HepG2 (cell line): ENCODE measurements around the gene NOC3L. TPM values are rescaled to one million over a fixed set of nuclear protein-coding genes. Genes with fewer than 3 reads are reported as not detected.

Experiments used
- ATAC-seq: fragments of 200-7000 bp; cut with Tn5 transposase; 3 replicates; pipeline ENCODE4 v1.9.1; 2020; ENCODE audit warnings: mild to moderate bottlenecking, moderate library complexity
- BruUV-seq: library from RNA; stranded (reverse); fragments of 400-500 nt; replicated peaks from 2 replicates; lab custom pipeline; 2021; lab: Mats Ljungman, UMichigan
- CTCF ChIA-PET: fragments of 300-600 bp; formaldehyde crosslinking; extraction: SDS; loops from one replicate; lab custom pipeline; 2021; ENCODE audit warnings: low total read pairs, inconsistent platforms, low intra/inter-chr PET ratio; lab: Yijun Ruan, JAX
- POLR2A ChIA-PET: fragments of 350-600 bp; sonication (Branson Sonifier 250); formaldehyde crosslinking; loops from one replicate; lab custom pipeline; 2020; ENCODE audit warnings: antibody characterized with exemption, inconsistent platforms; lab: Yijun Ruan, JAX
- DNase-seq: peaks from one replicate; pipeline ENCODE4 v3.0.0-alpha.2; 2015; ENCODE audit warnings: low spot score
- FAIRE-seq: peaks from 3 replicates; lab custom pipeline; 2011; peaks lifted over from hg19 to GRCh38; lab: Jason Lieb, UNC
- H2AFZ ChIP-seq: one replicate; pipeline ENCODE4 v1.6.1; 2011; ENCODE audit warnings: low read length, inconsistent platforms
- H3K27ac ChIP-seq: fragments of 300-600 bp; 3 replicates; pipeline ENCODE4 v1.8.0; 2011; ENCODE audit warnings: mixed run types, mild to moderate bottlenecking, mixed read lengths, low read length, inconsistent platforms; ENCODE audit not compliant: insufficient read depth; ENCODE audit errors: extremely low read length
- H3K27me3 ChIP-seq, 2 experiments: fragments of 200-600 bp in 1 of 2; 2 replicates in 1 of 2; 3 replicates in 1 of 2; pipeline versions ENCODE4 v1.6.0 to v1.8.0; 2011; ENCODE audit warnings: low read length in 2 of 2, mild to moderate bottlenecking in 2 of 2, moderate library complexity in 2 of 2, inconsistent platforms in 1 of 2; ENCODE audit not compliant: insufficient read depth in 2 of 2, control insufficient read depth in 1 of 2
- H3K36me3 ChIP-seq, 2 experiments: fragments of 200-600 bp in 1 of 2; replicated peaks in 1 of 2; 2 replicates in 1 of 2; 3 replicates in 1 of 2; pipeline versions ENCODE4 v1.5.1 to v1.8.0; 2011; ENCODE audit warnings: low read length in 2 of 2, inconsistent platforms in 1 of 2; ENCODE audit not compliant: insufficient read depth in 2 of 2, control insufficient read depth in 1 of 2
- H3K4me1 ChIP-seq: 2 replicates; pipeline ENCODE4 v1.5.1; 2012; ENCODE audit warnings: low read length, inconsistent platforms; ENCODE audit not compliant: insufficient read depth
- H3K4me2 ChIP-seq: 2 replicates; pipeline ENCODE4 v1.6.0; 2011; ENCODE audit warnings: low read depth, low read length, inconsistent platforms
- H3K4me3 ChIP-seq, 3 experiments: fragments of 200-600 bp in 1 of 3; sonication (generic), shearing (Covaris generic) in 1 of 3; replicated peaks in 1 of 3; 2 replicates each; pipeline ENCODE4 v1.5.1; 2011 to 2016; ENCODE audit warnings: low read length in 3 of 3, inconsistent platforms in 2 of 3, low read depth in 2 of 3, mild to moderate bottlenecking in 2 of 3, control low read depth in 1 of 3, mixed read lengths in 1 of 3; ENCODE audit not compliant: insufficient read depth in 1 of 3
- H3K79me2 ChIP-seq: one replicate; pipeline ENCODE4 v1.6.1; 2011; ENCODE audit warnings: low read length, inconsistent platforms; ENCODE audit not compliant: insufficient read depth
- H3K9ac ChIP-seq: 2 replicates; pipeline ENCODE4 v1.6.0; 2011; ENCODE audit warnings: mild to moderate bottlenecking, low read depth, low read length, inconsistent platforms; ENCODE audit not compliant: insufficient read depth
- H3K9me3 ChIP-seq: 2 replicates; pipeline ENCODE4 v1.5.1; 2012; ENCODE audit warnings: mild to moderate bottlenecking, low read length
- H4K20me1 ChIP-seq: 2 replicates; pipeline ENCODE4 v1.6.0; 2011; ENCODE audit warnings: inconsistent platforms, mild to moderate bottlenecking, low read length, moderate library complexity; ENCODE audit not compliant: insufficient read depth
- DMTF1 ChIP-seq: sonication (generic); formaldehyde crosslinking; IDR thresholded peaks from 2 replicates; pipeline ENCODE4 v1.4.0; 2020; ENCODE audit warnings: mild to moderate bottlenecking, missing genetic modification reagents
- JUNB ChIP-seq: sonication (generic); formaldehyde crosslinking; IDR thresholded peaks from 2 replicates; pipeline ENCODE4 v1.8.0; 2022; ENCODE audit warnings: missing genetic modification reagents, mild to moderate bottlenecking, borderline replicate concordance
- MNT ChIP-seq: fragments of 450-650 bp; IDR thresholded peaks from 2 replicates; pipeline ENCODE4 v1.6.1; 2016
- NFRKB ChIP-seq: fragments of 450-650 bp; IDR thresholded peaks from 2 replicates; pipeline ENCODE4 v1.6.1; 2017
- ONECUT2 ChIP-seq: sonication (generic); formaldehyde crosslinking; IDR thresholded peaks from 2 replicates; pipeline ENCODE4 v1.4.0; 2020; ENCODE audit warnings: missing genetic modification reagents
- REXO4 ChIP-seq: sonication (generic); formaldehyde crosslinking; IDR thresholded peaks from 2 replicates; pipeline ENCODE4 v1.8.0; 2022; ENCODE audit warnings: missing genetic modification reagents, mild to moderate bottlenecking, borderline replicate concordance
- TCF12 ChIP-seq, 2 experiments: fragments of 450-650 bp in 1 of 2; sonication (generic) in 1 of 2; formaldehyde crosslinking in 1 of 2; IDR thresholded peaks; 2 replicates each; pipeline versions ENCODE4 v1.6.1 to v1.8.0; 2017 to 2022; ENCODE audit warnings: antibody characterized with exemption in 1 of 2, mild to moderate bottlenecking in 1 of 2, missing genetic modification reagents in 1 of 2, moderate library complexity in 1 of 2
- ZNF121 ChIP-seq: sonication (generic); formaldehyde crosslinking; IDR thresholded peaks from 2 replicates; pipeline ENCODE4 v1.5.0; 2020; ENCODE audit warnings: mild to moderate bottlenecking, missing genetic modification reagents
- ZNF205 ChIP-seq: IDR thresholded peaks from 2 replicates; pipeline ENCODE4 v1.6.1; 2018; ENCODE audit warnings: missing biosample characterization, missing genetic modification reagents
- ZNF281 ChIP-seq: sonication (generic); formaldehyde crosslinking; IDR thresholded peaks from 2 replicates; pipeline ENCODE4 v1.4.0; 2020; ENCODE audit warnings: missing genetic modification reagents, borderline replicate concordance
- ZNF432 ChIP-seq: sonication (generic); formaldehyde crosslinking; IDR thresholded peaks from 2 replicates; pipeline ENCODE4 v1.5.0; 2020; ENCODE audit warnings: missing genetic modification reagents, mild to moderate bottlenecking, borderline replicate concordance
- WGBS: methylation state at CpG from one replicate; pipeline ENCODE4 v1.1.6; 2017; ENCODE audit warnings: low lambda C conversion rate; 5-methylcytosine and 5-hydroxymethylcytosine counted together
- in situ Hi-C: cut with HindIII; loops from 2 replicates; pipeline ENCODE4 v1.10.0; 2017; ENCODE audit warnings: low pct_unique_long_range_greater_than_20kb; ENCODE audit not compliant: extremely low pct_ligation_motif_present
- intact Hi-C: fragments of 100-400 bp; cut with micrococcal nuclease; formaldehyde crosslinking; loops from one replicate; pipeline ENCODE4 v1.10.0; 2022; ENCODE audit not compliant: unreplicated experiment
- polyA plus RNA-seq, 8 experiments: library from polyadenylated mRNA; depleted of rRNA in 3 of 8; stranded (reverse) in 7 of 8; unstranded in 1 of 8; fragments of >200 nt; fragmentation: Illumina TruSeq in 4 of 8; extraction: Trizol in 4 of 8; gene quantifications; 2 replicates each; pipeline versions ENCODE4 v1.2.1 to v1.2.3, GENCODE V29; 2011 to 2016; ENCODE audit warnings: low read depth in 4 of 8, missing spikeins in 1 of 8, mixed read lengths in 1 of 8; ENCODE audit not compliant: insufficient read depth in 1 of 8
- total RNA-seq, 5 experiments: library from RNA; depleted of rRNA; stranded (reverse); fragments of >200 nt; fragmentation: Illumina TruSeq; extraction: Trizol; gene quantifications; 2 replicates each; pipeline ENCODE4 v1.2.3, GENCODE V29; 2016; ENCODE audit warnings: low read depth in 1 of 5

Gene NOC3L
- total and polyA plus RNA-seq, 2 of the 13 experiments (the other 11 are each of a cell fraction or from before 2014, with no cell fraction given) = 7.8 to 36.6 TPM

GRCh38 chr10:94411304-94411703 lies 48.6 kb upstream of the NOC3L start:
- Histone ChIP-seq H3K4me3 (no peak overlapping the region), H3K79me2 (peaks cover 68% of the 10 kb centered on the region), H3K4me1 (peaks cover 36% of the 10 kb centered on the region), H3K9me3 (no peaks in the 10 kb centered on the region), H3K9ac (no peak overlapping the region), H3K36me3 (no peaks in the 10 kb centered on the region), H3K27me3 (no peaks in the 10 kb centered on the region), H4K20me1 (peaks cover under 1% of the 10 kb centered on the region; the same call in 1 of the 2 replicates), H3K4me2 (no peak overlapping the region), H3K27ac (no peak overlapping the region), H2AFZ (no peak overlapping the region)
- in situ Hi-C loops = no loop called here
- TF ChIP-seq REXO4 (no peak), ZNF121 (CRISPR knock-in tag) (peak; percentile 70), ONECUT2 (CRISPR knock-in tag) (no peak), NFRKB (no peak)
- no peak for DNase-seq
- ATAC-seq = no peak
- ChIA-PET POLR2A (interaction anchor here (1.0 kb wide), 1 partner anchor 10 kb away, joined by 4 read pairs; no protein-coding TSS in a partner anchor), CTCF (no interaction called here)
- no peak for FAIRE-seq
- intact Hi-C loops = no loop called here
- 100% methylated on average over 3 of the region's 3 CpGs for WGBS
- BruUV-seq = no TSS peak

- H2AFZ ChIP-seq = no peak overlapping the region
- ATAC-seq = no peak
- peaks cover 3% of the 10 kb centered on the region; the same call in 1 of the 2 replicates for H4K20me1 ChIP-seq
- peaks cover 84% of the 10 kb centered on the region for H3K79me2 ChIP-seq
- H3K9me3 ChIP-seq = no peaks in the 10 kb centered on the region
- DNase-seq = no peak
- BruUV-seq = no TSS peak
- H3K9ac ChIP-seq = no peak overlapping the region
- H3K4me3 ChIP-seq = no peak overlapping the region
- in situ Hi-C loops (no loop called here), intact Hi-C loops (no loop called here)
- no peak overlapping the region for H3K27ac ChIP-seq
- no peak overlapping the region for H3K4me2 ChIP-seq
- FAIRE-seq = no peak
- H3K27me3 ChIP-seq = no peaks in the 10 kb centered on the region; a peak in 1 of 5 replicates
- POLR2A ChIA-PET = no interaction called here
- H3K4me1 ChIP-seq = peaks cover 56% of the 10 kb centered on the region
- CTCF ChIA-PET = no interaction called here
- no peaks in the 10 kb centered on the region for H3K36me3 ChIP-seq
- 96% methylated on average over 7 of the region's 7 CpGs for WGBS
- no peak for TF ChIP-seq ZNF281 (CRISPR knock-in tag)
- no peak for TF ChIP-seq ZNF205 (CRISPR knock-in tag)
- no peak for TF ChIP-seq ZNF432 (CRISPR knock-in tag)
- no peak for TF ChIP-seq MNT
- no peak for TF ChIP-seq DMTF1 (CRISPR knock-in tag)
- TF ChIP-seq JUNB (CRISPR knock-in tag) = no peak
- TF ChIP-seq TCF12 (IDR thresholded peaks at IDR 0.05) = no peak
- no peak for TF ChIP-seq TCF12 (CRISPR knock-in tag; IDR thresholded peaks at IDR 0.05)
- TF ChIP-seq REXO4 = no peak
Observed at GRCh38 chr10:94409021-94409657, 46.4 kb upstream of the NOC3L start.
